HCT116 (cell line): ENCODE data around the gene PAXIP1. TPM values are rescaled to one million over a fixed set of nuclear protein-coding genes. Genes with fewer than 3 reads are reported as not detected.

Source experiments
- ATAC-seq: fragments of 200-7000 bp; cut with Tn5 transposase; 2 replicates; pipeline ENCODE4 v1.9.1; 2020; ENCODE audit warnings: mild to moderate bottlenecking, moderate library complexity
- BruUV-seq: library from RNA; stranded (reverse); fragments of 400-500 nt; replicated peaks from 2 replicates; lab custom pipeline; 2021; lab: Mats Ljungman, UMichigan
- CTCF ChIA-PET: fragments of 300-600 bp; sonication (Branson Sonifier 250); formaldehyde crosslinking; loops from one replicate; lab custom pipeline; 2021; ENCODE audit warnings: antibody characterized with exemption; lab: Charles Lee
- POLR2A ChIA-PET: fragments of 300-600, 350-600 bp; sonication (Branson Sonifier 250); formaldehyde crosslinking; loops from one replicate; lab custom pipeline; 2021; ENCODE audit warnings: antibody characterized with exemption; lab: Charles Lee
- RAD21 ChIA-PET, 2 experiments: fragments of 300-600 bp; sonication (Branson Sonifier 250); formaldehyde crosslinking; loops; one replicate each; lab custom pipeline; 2023; ENCODE audit warnings: low total read pairs in 2 of 2; ENCODE audit not compliant: uncharacterized antibody in 2 of 2, unreplicated experiment in 2 of 2, low non-redundant PET in 1 of 2; lab: Charles Lee
- DNase-seq: peaks from one replicate; pipeline ENCODE4 v3.0.0-alpha.2; 2010; ENCODE audit warnings: low read depth, low spot score
- H2AFZ ChIP-seq: fragments of 200-600 bp; shearing (Covaris generic), sonication (generic); 2 replicates; pipeline ENCODE4 v1.6.1; 2017; ENCODE audit warnings: low read depth, mixed run types, mixed read lengths, antibody characterized with exemption, low read length; ENCODE audit not compliant: poor library complexity, severe bottlenecking
- H3K27ac ChIP-seq: 2 replicates; pipeline ENCODE4 v1.5.1; 2012; ENCODE audit warnings: low read depth, low read length
- H3K27me3 ChIP-seq: fragments of 200-600 bp; sonication (generic); 2 replicates; pipeline ENCODE4 v1.6.1; 2016; ENCODE audit warnings: mixed run types, low read length, mixed read lengths; ENCODE audit not compliant: insufficient read depth
- H3K36me3 ChIP-seq, 2 experiments: fragments of 200-500 bp in 1 of 2; fragments of 200-600 bp in 1 of 2; sonication (Bioruptor generic) in 1 of 2; sonication (generic) in 1 of 2; 2 replicates each; pipeline versions ENCODE4 v1.5.1 to v1.6.1; 2014 to 2016; ENCODE audit warnings: low read length in 2 of 2, inconsistent platforms in 1 of 2, mixed read lengths in 1 of 2, mixed run types in 1 of 2; ENCODE audit not compliant: insufficient read depth in 2 of 2, control insufficient read depth in 1 of 2
- H3K4me1 ChIP-seq, 2 experiments: fragments of 200-600 bp in 1 of 2; sonication (generic) in 1 of 2; 2 replicates each; pipeline versions ENCODE4 v1.5.1 to v1.6.1; 2012 to 2017; ENCODE audit warnings: low read length in 2 of 2, inconsistent platforms in 1 of 2, mild to moderate bottlenecking in 1 of 2, mixed read lengths in 1 of 2, mixed run types in 1 of 2, moderate library complexity in 1 of 2; ENCODE audit not compliant: insufficient read depth in 2 of 2, control insufficient read depth in 1 of 2
- H3K4me2 ChIP-seq: fragments of 200-600 bp; sonication (generic); 2 replicates; pipeline ENCODE4 v1.6.1; 2017; ENCODE audit warnings: mixed run types, low read length, mixed read lengths
- H3K4me3 ChIP-seq, 2 experiments: fragments of 200-600 bp in 1 of 2; sonication (generic) in 1 of 2; replicated peaks in 1 of 2; 2 replicates each; pipeline ENCODE4 v1.5.1; 2011 to 2016; ENCODE audit warnings: low read length in 2 of 2, control low read depth in 1 of 2, low read depth in 1 of 2, mild to moderate bottlenecking in 1 of 2, mixed read lengths in 1 of 2, mixed run types in 1 of 2
- H3K79me2 ChIP-seq: fragments of 200-600 bp; sonication (generic); 2 replicates; pipeline ENCODE4 v1.6.1; 2017; ENCODE audit warnings: mild to moderate bottlenecking, mixed run types, low read length, moderate library complexity, mixed read lengths; ENCODE audit not compliant: insufficient read depth
- H3K9ac ChIP-seq: fragments of 200-600 bp; sonication (generic); 2 replicates; pipeline ENCODE4 v1.6.1; 2016; ENCODE audit warnings: low read length, mixed read lengths
- H3K9me2 ChIP-seq: fragments of 200-600 bp; sonication (generic), shearing (Covaris generic); 2 replicates; pipeline ENCODE4 v1.6.1; 2017; ENCODE audit warnings: mixed run types, mild to moderate bottlenecking, moderate library complexity; ENCODE audit not compliant: insufficient read depth
- H3K9me3 ChIP-seq, 2 experiments: fragments of 200-500 bp in 1 of 2; fragments of 200-600 bp in 1 of 2; sonication (Bioruptor generic) in 1 of 2; sonication (generic) in 1 of 2; 2 replicates each; pipeline ENCODE4 v1.6.1; 2014 to 2017; ENCODE audit warnings: low read length in 2 of 2, mixed read lengths in 2 of 2, inconsistent platforms in 1 of 2, low read depth in 1 of 2, mild to moderate bottlenecking in 1 of 2, mixed run types in 1 of 2, moderate library complexity in 1 of 2; ENCODE audit not compliant: control insufficient read depth in 1 of 2, insufficient read depth in 1 of 2
- H4K20me1 ChIP-seq: fragments of 200-600 bp; sonication (generic), shearing (Covaris generic); 2 replicates; pipeline ENCODE4 v1.6.1; 2017; ENCODE audit warnings: mixed run types, mild to moderate bottlenecking, moderate library complexity; ENCODE audit not compliant: insufficient read depth
- CEBPB ChIP-seq: IDR thresholded peaks from 2 replicates; pipeline ENCODE4 v1.6.1; 2012; ENCODE audit warnings: low read depth
- EZH2 ChIP-seq: fragments of 200-600 bp; sonication (generic); IDR thresholded peaks from 2 replicates; pipeline ENCODE4 v1.6.1; 2017; ENCODE audit warnings: antibody characterized with exemption, mixed run types
- FOSL1 ChIP-seq: IDR thresholded peaks from 2 replicates; pipeline ENCODE4 v1.6.1; 2012; ENCODE audit warnings: low read depth
- MAX ChIP-seq: IDR thresholded peaks from 2 replicates; pipeline ENCODE4 v1.6.1; 2012
- POLR2A ChIP-seq: IDR thresholded peaks from 2 replicates; pipeline ENCODE4 v1.7.0; 2011; ENCODE audit warnings: borderline replicate concordance; ENCODE audit not compliant: insufficient read depth, insufficient read length; ENCODE audit errors: extremely low read depth
- RAD21 ChIP-seq: IDR thresholded peaks from 2 replicates; pipeline ENCODE4 v1.6.1; 2012; ENCODE audit warnings: low read depth, mild to moderate bottlenecking
- REST ChIP-seq: IDR thresholded peaks from 2 replicates; pipeline ENCODE4 v1.6.1; 2012; ENCODE audit warnings: low read depth
- SP1 ChIP-seq: IDR thresholded peaks from 2 replicates; pipeline ENCODE4 v1.6.1; 2012; ENCODE audit warnings: low read depth
- SRF ChIP-seq: IDR thresholded peaks from 2 replicates; pipeline ENCODE4 v1.6.1; 2012; ENCODE audit warnings: low read depth
- YY1 ChIP-seq: IDR thresholded peaks from 2 replicates; pipeline ENCODE4 v1.6.1; 2011; ENCODE audit warnings: low read length, low read depth, moderate library complexity, mild to moderate bottlenecking; ENCODE audit not compliant: insufficient replicate concordance; ENCODE audit errors: extremely low read depth
- ZNF274 ChIP-seq: fragments of 200-500 bp; sonication (Bioruptor generic); IDR thresholded peaks from 2 replicates; pipeline ENCODE4 v1.6.1; 2014; ENCODE audit warnings: mild to moderate bottlenecking, low read depth, low read length, inconsistent platforms
- intact Hi-C: fragments of 100-400 bp; cut with micrococcal nuclease; formaldehyde crosslinking; loops from 2 replicates; pipeline ENCODE4 v1.10.0; 2022
- total RNA-seq: library from RNA; stranded (reverse); gene quantifications from one replicate; pipeline ENCODE4 v1.2.1, GENCODE V29; 2021; ENCODE audit not compliant: unreplicated experiment
- TF ChIP-seq, protein P1 (sequence below): IDR thresholded peaks from 2 replicates; pipeline ENCODE4 v1.6.1; 2011; ENCODE audit warnings: mild to moderate bottlenecking, low read length, moderate library complexity; ENCODE audit not compliant: insufficient replicate concordance; ENCODE audit errors: extremely low read depth

Gene PAXIP1
- total RNA-seq, 1 experiment from 2014 or later = 20.4 TPM

GRCh38 chr7:154994996-154995395, 7.9 kb downstream of the PAXIP1 start:
- Histone ChIP-seq H3K27ac (no peak overlapping the region), H3K79me2 (peaks cover 88% of the 10 kb centered on the region), H3K9me3 (no peaks in the 10 kb centered on the region), H2AFZ (no peak overlapping the region), H3K4me1 (no peaks in the 10 kb centered on the region), H3K4me2 (no peak overlapping the region), H3K4me3 (no peak overlapping the region), H4K20me1 (no peaks in the 10 kb centered on the region; the same call in 1 of the 2 replicates), H3K9ac (no peak overlapping the region), H3K36me3 (peaks cover 21 to 41% of the 10 kb centered on the region in 2 experiments; a peak in 3 of 4 replicates), H3K9me2 (no peaks in the 10 kb centered on the region), H3K27me3 (no peaks in the 10 kb centered on the region)
- ChIA-PET CTCF (interaction anchor here (0.8 kb wide), 1 partner anchor 14 kb away, joined by 4 read pairs; no protein-coding TSS in a partner anchor), RAD21 (no interaction called here), POLR2A (no interaction called here)
- DNase-seq (no peak), ATAC-seq (no peak)
- no peak for TF ChIP-seq MAX
- TF ChIP-seq SP1 = no peak
- TF ChIP-seq REST = no peak
- TF ChIP-seq SRF = no peak
- TF ChIP-seq ZNF274 = no peak
- TF ChIP-seq RAD21 = no peak
- no peak for TF ChIP-seq YY1
- no peak for TF ChIP-seq EZH2
- TF ChIP-seq FOSL1 = no peak
- TF ChIP-seq, protein P1, sequence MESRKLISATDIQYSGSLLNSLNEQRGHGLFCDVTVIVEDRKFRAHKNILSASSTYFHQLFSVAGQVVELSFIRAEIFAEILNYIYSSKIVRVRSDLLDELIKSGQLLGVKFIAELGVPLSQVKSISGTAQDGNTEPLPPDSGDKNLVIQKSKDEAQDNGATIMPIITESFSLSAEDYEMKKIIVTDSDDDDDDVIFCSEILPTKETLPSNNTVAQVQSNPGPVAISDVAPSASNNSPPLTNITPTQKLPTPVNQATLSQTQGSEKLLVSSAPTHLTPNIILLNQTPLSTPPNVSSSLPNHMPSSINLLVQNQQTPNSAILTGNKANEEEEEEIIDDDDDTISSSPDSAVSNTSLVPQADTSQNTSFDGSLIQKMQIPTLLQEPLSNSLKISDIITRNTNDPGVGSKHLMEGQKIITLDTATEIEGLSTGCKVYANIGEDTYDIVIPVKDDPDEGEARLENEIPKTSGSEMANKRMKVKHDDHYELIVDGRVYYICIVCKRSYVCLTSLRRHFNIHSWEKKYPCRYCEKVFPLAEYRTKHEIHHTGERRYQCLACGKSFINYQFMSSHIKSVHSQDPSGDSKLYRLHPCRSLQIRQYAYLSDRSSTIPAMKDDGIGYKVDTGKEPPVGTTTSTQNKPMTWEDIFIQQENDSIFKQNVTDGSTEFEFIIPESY = no peak
- TF ChIP-seq POLR2A = no peak
- no peak for TF ChIP-seq CEBPB
- BruUV-seq = no TSS peak
- intact Hi-C loops = no loop called here
